IgD-negative memory B cell (primary cell): ENCODE measurements around the gene SMIM38. TPM values are rescaled to one million over a fixed set of nuclear protein-coding genes. Genes with fewer than 3 reads are reported as not detected.

ENCODE experiments used
- H3K27ac Mint-ChIP-seq, 3 donors: one replicate each; pipeline ENCODE4 v1.8.0; 2020 to 2022; ENCODE audit warnings: mild to moderate bottlenecking in 3 of 3, mixed read lengths in 3 of 3, moderate library complexity in 1 of 3
- H3K27me3 Mint-ChIP-seq: one replicate; pipeline ENCODE4 v1.8.0; 2021; ENCODE audit warnings: mixed read lengths
- H3K36me3 Mint-ChIP-seq: one replicate; pipeline ENCODE4 v1.8.0; 2020; ENCODE audit warnings: mild to moderate bottlenecking, mixed read lengths
- H3K4me1 Mint-ChIP-seq, 3 donors: one replicate each; pipeline ENCODE4 v1.8.0; 2020 to 2022; ENCODE audit warnings: mixed read lengths in 3 of 3, mild to moderate bottlenecking in 1 of 3
- H3K4me3 Mint-ChIP-seq, 4 donors: one replicate each; pipeline ENCODE4 v1.8.0; 2020 to 2022; ENCODE audit warnings: mild to moderate bottlenecking in 4 of 4, mixed read lengths in 4 of 4, moderate library complexity in 3 of 4
- H3K9me3 Mint-ChIP-seq, 3 donors: one replicate each; pipeline ENCODE4 v1.8.0; 2020 to 2021; ENCODE audit warnings: mixed read lengths in 3 of 3, mild to moderate bottlenecking in 1 of 3
- polyA plus RNA-seq: library from polyadenylated mRNA; unstranded; fragments of 300-500 nt; fragmentation: Illumina TruSeq; gene quantifications from one replicate; pipeline ENCODE4 v1.2.3, GENCODE V29; 2021

Gene SMIM38
- polyA plus RNA-seq = not detected

DNA sequence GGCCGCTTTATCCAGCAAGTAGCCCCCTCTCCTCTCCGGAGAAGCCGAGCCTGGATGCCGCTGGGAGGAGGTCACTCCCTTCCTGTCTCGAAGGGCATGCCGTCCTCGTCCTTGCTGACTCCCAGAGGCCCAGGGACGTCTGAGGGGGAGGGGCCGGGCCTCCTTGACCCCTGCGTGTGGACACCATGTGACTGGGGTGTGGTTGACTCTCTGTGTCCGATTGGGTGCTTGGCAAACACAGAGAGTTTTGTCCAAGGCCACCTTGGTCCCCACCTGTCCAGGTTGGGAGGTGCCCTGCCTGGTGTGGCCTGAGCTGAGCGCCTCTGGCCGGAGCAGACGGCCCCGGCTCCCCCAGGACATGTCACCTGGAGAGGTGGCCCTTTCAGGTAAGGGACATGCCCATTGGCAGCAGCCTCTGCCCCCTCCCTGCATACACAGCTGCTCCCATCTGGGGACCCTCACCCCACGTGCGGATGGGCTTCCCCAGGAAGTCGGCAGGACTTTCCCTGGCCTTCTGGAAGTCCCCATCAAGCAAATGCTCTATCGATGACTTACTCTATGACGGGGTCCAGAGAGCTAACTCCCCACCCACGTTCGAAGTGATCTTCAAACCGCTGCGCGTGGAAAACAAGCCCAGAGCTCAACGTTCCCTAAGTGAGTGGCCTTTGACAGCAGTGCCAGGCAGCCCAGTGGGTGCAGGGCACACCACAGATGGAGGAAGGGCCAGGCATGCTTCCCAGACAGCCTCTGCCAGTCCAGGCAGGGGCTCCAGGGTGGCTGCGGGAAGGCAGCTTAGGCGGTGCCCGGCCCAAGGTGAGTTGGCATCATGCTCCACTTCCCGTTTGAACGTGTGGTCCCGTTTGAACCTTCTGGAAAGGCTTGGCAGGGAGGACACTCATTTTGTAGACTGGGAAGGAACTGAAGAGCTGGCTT is at the start of gene SMIM38:
Gene SMIM38, plus strand, starts transcription at position 634 of the 933 bp plus-strand sequence. CDS start 1,912 bp downstream, outside the sequence.
- peaks cover 2% of the 10 kb centered on the region for H3K36me3 Mint-ChIP-seq
- H3K4me3 Mint-ChIP-seq = peak within 1 kb of the TSS in 2 of 4 donors; percentile 54 to 75
- no peaks in the 10 kb centered on the region for H3K9me3 Mint-ChIP-seq
- no peak within 1 kb of the TSS for H3K27ac Mint-ChIP-seq
- H3K27me3 Mint-ChIP-seq = peaks cover 17% of the 10 kb centered on the region
- H3K4me1 Mint-ChIP-seq = peaks cover 0 to 10% (median 2%) of the 10 kb centered on the region in 3 donors

DNA sequence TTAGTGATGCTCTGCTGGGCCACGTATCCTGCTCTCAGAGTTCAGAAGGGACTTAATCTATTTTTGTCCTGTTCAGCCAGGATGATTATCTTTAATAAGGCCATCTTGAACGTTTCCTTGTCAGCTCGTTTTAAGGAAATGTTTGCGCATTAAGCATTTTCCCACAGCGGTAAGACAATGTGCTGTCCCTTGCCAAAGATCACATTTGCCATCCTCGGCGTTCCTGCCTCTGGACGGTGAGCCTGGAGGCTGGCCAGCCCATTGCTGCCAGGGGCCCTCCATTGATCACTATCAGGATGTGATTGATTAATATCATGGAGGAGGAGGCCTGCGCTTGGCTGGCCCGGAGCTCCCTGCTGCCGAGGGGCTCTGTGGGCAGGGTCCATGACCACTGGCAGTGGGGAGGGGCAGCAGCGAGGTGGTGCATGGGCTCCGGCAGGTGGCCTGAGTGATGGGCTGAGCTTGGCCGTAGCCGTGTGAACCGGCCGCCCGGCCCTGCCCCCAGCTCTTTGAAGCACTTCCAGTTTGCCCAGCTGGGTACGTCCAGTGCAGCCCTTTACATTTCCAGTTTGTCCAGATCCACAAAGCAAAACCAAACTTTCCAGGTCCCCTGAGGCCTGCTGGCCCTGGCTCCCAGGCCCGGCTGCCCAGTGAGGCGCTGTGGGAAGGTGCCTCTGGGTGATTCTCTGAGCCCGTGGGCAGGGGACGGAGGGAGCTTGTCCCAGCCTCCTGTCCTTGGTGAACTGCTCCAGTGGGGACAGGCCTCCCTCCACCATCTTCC is 49.5 kb upstream of the SMIM38 start:
- no peak overlapping the region for H3K27ac Mint-ChIP-seq
- H3K4me1 Mint-ChIP-seq = no peaks in the 10 kb centered on the region
- peaks cover 0 to 3% (median 3%) of the 10 kb centered on the region in 3 donors for H3K9me3 Mint-ChIP-seq

DNA sequence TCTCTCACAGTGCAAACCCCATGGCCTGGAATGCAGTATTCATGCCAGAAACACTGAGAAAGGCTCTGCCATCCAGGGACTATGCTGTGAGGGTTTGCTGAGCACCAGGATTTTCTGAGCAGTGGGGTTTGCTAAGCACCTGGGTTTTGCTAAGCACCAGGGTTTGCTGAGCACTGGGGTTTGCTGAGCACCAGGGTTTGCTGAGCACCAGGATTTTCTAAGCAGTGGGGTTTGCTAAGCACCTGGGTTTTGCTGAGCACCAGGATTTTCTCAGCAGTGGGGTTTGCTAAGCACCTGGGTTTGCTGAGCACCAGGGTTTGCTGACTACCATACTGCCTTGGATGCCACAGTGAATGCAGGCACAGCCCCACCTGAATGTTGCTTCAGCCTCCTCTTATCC is 48.3 kb upstream of the SMIM38 start:
- Mint-ChIP-seq H3K4me3 (no peak overlapping the region), H3K27ac (no peak overlapping the region), H3K9me3 (peaks cover 0 to 3% (median 3%) of the 10 kb centered on the region in 3 donors), H3K4me1 (no peaks in the 10 kb centered on the region), H3K36me3 (no peaks in the 10 kb centered on the region), H3K27me3 (peaks cover 3% of the 10 kb centered on the region)

More for the DNA sequence above, 49.5 kb upstream of the SMIM38 start:
- no peaks in the 10 kb centered on the region for H3K36me3 Mint-ChIP-seq
- H3K27me3 Mint-ChIP-seq = peaks cover 3% of the 10 kb centered on the region
- H3K4me3 Mint-ChIP-seq = no peak overlapping the region

DNA sequence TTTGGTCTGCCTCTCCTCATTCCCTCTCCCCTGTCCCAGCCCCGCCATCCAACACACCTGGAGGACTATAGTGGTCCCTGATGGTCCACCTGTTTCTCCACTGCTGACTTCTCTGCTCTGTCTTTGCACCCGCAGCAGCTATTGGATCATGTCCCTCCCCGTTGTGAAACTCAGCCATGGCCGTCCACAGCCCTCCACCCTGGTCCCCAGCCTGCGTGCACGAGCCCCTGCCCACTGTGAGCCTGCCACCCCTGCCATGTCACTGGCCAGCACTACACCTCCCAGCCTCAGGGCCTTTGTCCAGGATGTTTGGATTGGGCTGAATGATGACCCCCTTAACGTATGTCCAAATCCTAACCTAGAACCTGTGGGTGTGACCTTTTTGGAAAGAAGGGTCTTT is 47.7 kb upstream of the SMIM38 start:
- Mint-ChIP-seq H3K27ac (no peak overlapping the region), H3K36me3 (no peaks in the 10 kb centered on the region), H3K4me3 (no peak overlapping the region), H3K4me1 (no peaks in the 10 kb centered on the region), H3K9me3 (peaks cover 0 to 3% (median 3%) of the 10 kb centered on the region in 3 donors), H3K27me3 (no peaks in the 10 kb centered on the region)

DNA sequence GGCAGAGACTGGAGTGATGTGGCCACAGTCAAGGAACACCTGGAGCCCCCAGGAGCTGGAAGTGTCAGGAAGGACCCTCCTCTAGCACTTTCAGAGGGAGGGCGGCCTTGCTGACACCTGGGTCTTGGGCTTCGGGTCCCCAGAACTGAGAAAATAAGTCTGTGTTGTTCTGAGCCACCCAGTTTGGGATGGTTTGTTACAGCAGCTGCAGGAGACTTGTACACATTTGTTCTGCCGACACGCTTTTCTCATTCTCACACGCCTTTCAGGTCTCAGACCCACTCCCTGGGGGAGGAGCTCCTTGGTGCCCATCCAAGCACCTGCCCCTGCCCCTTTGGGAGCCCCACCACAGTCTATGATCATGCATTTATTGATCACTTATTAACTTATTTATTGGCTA is 47.2 kb upstream of the SMIM38 start:
- no peaks in the 10 kb centered on the region for H3K4me1 Mint-ChIP-seq
- H3K9me3 Mint-ChIP-seq = peaks cover 0 to 3% (median 3%) of the 10 kb centered on the region in 3 donors
- H3K4me3 Mint-ChIP-seq = no peak overlapping the region
- no peaks in the 10 kb centered on the region for H3K36me3 Mint-ChIP-seq
- H3K27me3 Mint-ChIP-seq = no peaks in the 10 kb centered on the region
- H3K27ac Mint-ChIP-seq = no peak overlapping the region

DNA sequence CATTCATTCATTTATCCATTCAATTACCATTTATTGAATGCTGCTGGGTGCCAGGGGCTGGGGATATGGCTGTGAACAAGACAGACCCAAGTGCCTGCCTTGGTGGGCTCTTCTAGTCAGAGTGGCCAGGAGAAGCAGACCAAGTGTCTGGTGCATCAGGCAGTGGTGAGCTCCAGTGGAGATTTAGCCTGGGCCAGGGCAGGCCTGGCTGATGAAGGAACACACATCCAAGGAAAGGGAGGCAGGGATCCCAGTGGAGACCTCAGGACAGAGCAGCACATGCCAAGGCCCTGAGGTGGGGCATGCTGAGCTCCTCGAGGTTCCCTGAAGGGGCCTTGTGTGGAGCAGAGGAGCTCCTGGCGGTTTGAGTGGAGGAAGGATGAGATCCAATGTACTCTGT is 46.6 kb upstream of the SMIM38 start:
- H3K27me3 Mint-ChIP-seq = no peaks in the 10 kb centered on the region
- no peak overlapping the region for H3K4me3 Mint-ChIP-seq
- no peaks in the 10 kb centered on the region for H3K4me1 Mint-ChIP-seq
- H3K27ac Mint-ChIP-seq = no peak overlapping the region
- no peaks in the 10 kb centered on the region for H3K36me3 Mint-ChIP-seq
- peaks cover 0 to 3% (median 3%) of the 10 kb centered on the region in 3 donors for H3K9me3 Mint-ChIP-seq

DNA sequence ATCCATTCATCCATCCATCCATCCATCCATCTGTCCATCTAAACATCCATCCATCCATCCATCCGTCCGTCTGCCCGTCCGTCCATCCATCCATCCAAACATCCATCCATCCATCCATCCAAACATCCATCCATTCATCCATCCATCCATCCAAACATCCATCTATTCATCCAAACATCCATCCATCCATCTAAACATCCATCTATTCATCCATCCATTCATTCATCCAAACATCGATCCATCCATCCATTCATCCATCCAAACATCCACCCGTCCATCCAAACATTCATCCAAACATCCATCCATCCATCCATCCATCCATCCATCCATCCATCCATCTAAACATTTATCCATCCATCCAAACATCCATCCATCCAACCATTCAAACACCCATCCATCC is 45.3 kb upstream of the SMIM38 start:
- Mint-ChIP-seq H3K4me3 (peak overlapping the region in 1 of 4 donors; percentile 34), H3K27me3 (no peaks in the 10 kb centered on the region), H3K9me3 (peaks cover 0 to 3% (median 3%) of the 10 kb centered on the region in 3 donors), H3K4me1 (no peaks in the 10 kb centered on the region), H3K27ac (no peak overlapping the region), H3K36me3 (no peaks in the 10 kb centered on the region)

DNA sequence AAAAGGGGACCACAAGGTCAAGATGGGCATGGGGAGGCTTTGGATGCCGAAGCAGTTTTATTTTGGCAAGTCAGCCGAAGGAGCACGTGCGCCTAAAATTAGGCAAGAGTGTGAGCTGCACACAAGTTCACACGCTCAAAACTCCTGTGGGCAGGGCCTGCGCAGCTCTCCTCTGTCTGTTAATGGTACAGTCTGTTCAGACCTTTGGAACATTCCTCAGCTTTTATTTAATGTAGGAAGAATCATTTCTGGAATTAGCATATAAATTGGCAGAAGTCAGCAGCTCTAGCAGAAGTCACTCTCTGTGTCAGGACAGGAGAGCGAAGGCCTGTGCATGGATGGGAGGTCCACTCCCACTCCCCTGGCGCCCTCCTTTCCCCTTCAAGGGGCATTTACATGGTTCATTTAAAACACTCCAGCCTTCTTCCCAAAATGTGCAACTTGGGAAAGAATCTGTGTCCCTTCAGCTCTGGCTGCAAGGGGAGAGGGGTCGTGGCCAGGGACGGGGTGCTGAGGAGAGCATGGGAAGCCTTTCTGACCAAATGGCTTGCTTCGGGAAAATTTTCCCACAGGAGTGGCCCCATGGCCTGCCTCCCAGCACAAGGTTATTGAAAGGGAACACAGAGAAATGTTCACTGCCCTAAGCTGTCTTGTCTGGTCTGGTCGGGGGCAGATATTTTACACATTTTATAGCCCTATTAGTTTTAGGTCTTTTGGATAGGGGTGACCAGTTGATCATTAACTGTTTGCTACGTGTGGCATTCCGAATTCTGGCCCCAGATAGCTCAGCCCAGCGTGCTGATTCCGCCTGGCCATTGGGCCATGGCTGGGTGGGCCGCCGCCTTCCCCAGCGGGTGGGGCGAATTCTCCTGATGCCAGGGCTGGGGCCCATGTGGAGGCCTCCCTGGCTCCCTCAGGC is 43.9 kb upstream of the SMIM38 start:
- H3K9me3 Mint-ChIP-seq = peaks cover 0 to 3% (median 3%) of the 10 kb centered on the region in 3 donors
- H3K36me3 Mint-ChIP-seq = no peaks in the 10 kb centered on the region

DNA sequence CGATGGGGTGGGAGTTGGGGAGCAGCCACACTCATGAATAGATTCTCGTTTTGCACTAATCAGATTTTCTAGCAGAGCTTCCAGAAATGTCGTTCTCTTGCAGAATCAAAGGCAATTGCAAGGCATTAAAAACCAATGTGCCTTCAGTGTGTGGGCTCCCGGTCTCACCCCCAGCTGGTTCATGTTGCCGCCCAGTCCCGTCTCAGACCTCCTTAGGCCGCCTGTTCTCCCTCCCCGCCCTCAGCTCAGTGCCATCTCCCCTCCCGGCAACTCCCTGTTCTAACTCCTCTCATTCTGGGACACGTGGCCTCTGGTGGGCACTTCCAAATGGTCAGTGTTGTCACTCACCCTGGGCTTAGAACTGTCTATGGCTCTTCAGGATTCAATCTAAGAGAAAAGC is 42.5 kb upstream of the SMIM38 start:
- Mint-ChIP-seq H3K36me3 (no peaks in the 10 kb centered on the region), H3K27ac (no peak overlapping the region), H3K27me3 (no peaks in the 10 kb centered on the region), H3K4me3 (no peak overlapping the region), H3K9me3 (peaks cover 0 to 3% (median 0%) of the 10 kb centered on the region in 3 donors), H3K4me1 (no peaks in the 10 kb centered on the region)

More for the DNA sequence above, 43.9 kb upstream of the SMIM38 start:
- Mint-ChIP-seq H3K4me3 (no peak overlapping the region), H3K27me3 (no peaks in the 10 kb centered on the region), H3K4me1 (no peaks in the 10 kb centered on the region), H3K27ac (no peak overlapping the region)

DNA sequence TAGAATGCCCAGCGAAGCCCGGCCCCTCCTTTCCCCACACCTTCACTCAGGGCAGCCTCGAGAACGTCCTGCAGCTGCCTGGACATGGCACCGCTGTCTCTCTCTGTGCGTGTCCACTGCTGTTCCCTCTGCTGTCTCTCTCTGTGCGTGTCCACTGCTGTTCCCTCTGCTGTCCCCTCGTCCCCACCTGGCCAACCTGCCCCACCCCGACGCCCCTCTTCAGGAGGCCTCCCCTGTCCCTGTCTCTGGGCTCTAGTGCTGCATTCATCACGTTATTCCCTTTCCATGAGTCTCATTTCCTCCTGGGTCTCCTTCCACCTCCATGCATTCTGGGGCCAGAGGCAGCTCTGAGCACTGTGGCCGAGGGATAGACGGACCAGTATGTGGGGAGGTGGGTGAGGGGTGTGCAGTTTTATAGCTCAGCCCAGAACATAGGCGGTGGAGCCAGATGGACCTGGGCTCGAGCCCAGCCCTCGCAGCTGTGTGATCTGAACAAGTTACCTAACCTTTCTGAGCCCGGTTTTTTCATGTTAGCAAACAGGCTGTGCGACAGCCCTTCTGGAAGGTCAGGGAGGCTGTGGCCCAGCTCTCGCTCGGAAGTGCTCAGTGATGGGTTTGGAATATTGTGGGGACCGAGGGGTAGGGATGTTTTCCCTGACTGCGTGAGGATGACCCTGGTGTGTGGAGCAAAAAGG is 41.9 kb upstream of the SMIM38 start:
- H3K36me3 Mint-ChIP-seq = no peaks in the 10 kb centered on the region
- H3K27me3 Mint-ChIP-seq = no peaks in the 10 kb centered on the region
- peaks cover 0 to 3% (median 0%) of the 10 kb centered on the region in 3 donors for H3K9me3 Mint-ChIP-seq
- no peaks in the 10 kb centered on the region for H3K4me1 Mint-ChIP-seq
- peak overlapping the region in 1 of 4 donors; percentile 63 for H3K4me3 Mint-ChIP-seq
- H3K27ac Mint-ChIP-seq = no peak overlapping the region

DNA sequence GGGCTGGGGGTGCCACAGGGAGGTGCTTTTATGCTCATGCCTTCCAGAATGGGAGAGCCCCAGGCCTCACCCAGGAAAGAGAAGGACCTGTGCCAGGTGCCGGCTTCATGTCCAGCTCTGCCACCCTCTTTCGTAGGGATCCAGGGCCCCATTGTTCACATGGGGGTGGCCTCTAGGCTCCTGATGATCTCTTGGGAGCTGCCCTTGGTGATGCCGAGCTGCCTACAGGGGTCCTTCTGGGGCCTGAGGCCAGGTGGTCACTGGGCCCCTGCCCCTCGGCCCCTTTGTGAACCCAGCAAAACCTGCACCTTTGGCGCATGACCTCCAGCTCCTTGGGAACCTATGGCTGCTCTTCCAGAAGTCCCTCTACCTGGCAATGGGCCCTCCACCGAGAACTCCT is 41.4 kb upstream of the SMIM38 start:
- H3K9me3 Mint-ChIP-seq = peaks cover 0 to 4% (median 3%) of the 10 kb centered on the region in 3 donors
- no peaks in the 10 kb centered on the region for H3K27me3 Mint-ChIP-seq
- peak overlapping the region in 1 of 4 donors; percentile 63 for H3K4me3 Mint-ChIP-seq
- H3K36me3 Mint-ChIP-seq = no peaks in the 10 kb centered on the region
- no peaks in the 10 kb centered on the region for H3K4me1 Mint-ChIP-seq
- no peak overlapping the region for H3K27ac Mint-ChIP-seq

DNA sequence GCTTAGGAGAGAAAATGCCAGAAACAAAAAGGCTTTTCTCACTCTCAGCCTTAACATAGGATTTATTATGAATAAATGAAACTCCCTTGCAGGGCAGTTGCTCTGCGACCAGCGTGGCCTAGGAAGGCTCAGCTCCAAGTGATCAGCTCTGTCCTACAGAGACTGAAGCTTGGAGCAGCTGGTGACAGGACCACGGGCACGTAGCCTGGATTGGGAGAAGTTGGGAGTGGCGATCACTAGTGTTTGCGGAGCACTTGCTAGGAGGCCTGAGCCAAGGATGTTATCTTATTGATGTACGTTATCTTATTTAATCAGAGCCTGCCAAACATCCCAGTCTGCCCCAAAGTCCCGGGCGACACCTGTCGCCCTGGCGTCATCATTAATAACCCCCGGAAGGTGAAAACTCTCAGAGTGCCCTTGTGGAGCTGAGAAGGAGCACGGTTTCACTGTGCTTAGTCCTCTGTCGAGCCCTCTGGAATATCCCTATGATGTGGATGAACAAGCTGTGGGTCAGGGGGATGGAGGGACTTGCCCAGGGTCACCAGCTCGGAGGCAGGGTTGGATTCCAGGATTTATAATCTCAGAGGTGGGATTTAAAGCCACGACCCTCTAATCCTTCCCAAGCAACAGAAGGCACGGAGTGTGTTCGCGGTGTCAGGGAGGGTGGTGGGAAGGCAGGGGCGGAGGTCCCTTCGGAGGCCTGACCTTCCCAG is 40.8 kb upstream of the SMIM38 start:
- Mint-ChIP-seq H3K27ac (no peak overlapping the region), H3K36me3 (no peaks in the 10 kb centered on the region)

More for the DNA sequence above, 40.8 kb upstream of the SMIM38 start:
- no peaks in the 10 kb centered on the region for H3K27me3 Mint-ChIP-seq
- no peak overlapping the region for H3K4me3 Mint-ChIP-seq
- H3K4me1 Mint-ChIP-seq = no peaks in the 10 kb centered on the region
- peaks cover 0 to 5% (median 3%) of the 10 kb centered on the region in 3 donors for H3K9me3 Mint-ChIP-seq
